SHP77 (cell line): ENCODE measurements around the gene NPPC.
"Not testable (repeated sequence)": the region's sequence is repeated elsewhere in the genome, so short reads cannot be mapped to it uniquely, and the experiment has no call there.

ENCODE experiments used
- DNase-seq, 2 experiments: peaks; one replicate each; lab custom pipeline; 2025; lab: John Stamatoyannopoulos, UW

Gene NPPC

DNA sequence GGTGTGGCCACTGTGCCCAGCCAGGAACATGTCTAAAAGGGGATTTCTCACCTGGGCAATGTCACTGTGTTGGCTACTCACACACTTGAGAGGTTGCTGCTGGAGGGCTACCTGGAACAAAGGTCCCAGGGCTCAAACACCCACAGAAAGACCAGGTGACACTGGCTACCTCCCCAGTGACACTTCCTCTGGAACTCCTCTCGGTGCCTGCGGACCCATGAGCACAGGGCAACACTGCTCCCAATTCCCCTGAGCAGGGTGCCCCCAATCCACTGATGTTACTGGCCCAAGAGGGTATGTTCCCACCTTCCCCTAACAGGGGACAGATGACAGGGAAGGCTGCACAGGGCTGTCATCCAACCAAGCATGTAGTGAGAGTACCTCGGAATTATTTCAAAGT is 5.8 kb downstream of the NPPC start:
- DNase-seq = no peak

DNA sequence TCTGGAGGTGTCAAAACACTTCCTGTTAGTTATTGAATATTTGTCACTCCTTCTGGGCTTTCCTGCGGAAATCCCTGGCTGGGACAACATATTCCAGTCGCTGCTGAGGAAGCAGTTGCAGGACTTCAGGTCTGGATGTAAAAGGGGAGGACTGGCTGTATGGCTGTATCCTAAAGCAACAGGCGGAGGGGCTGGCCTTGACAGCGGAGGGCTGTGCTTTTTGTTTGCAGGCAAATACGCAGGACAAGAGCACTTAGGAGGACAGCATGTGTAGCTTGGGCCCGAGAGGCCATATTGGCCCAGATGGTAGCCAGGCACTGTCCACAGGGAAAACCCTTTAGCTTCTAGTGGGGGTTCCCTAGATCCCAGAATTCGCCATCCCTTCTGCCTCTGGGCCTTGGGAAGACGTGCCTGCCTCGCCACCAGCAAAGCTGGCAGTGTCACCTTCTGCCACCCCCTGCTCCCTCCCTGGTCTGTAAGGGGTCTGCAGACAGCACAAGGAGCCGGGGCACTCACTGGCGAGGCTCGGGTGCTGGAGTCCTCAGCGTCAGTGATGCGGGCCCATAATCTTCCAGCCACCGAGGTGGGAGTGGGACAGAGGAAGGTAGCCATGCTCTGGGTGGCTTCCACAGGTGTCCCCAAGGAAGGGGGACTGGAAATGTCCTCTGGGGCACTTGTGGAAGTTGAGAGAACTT is 6.7 kb downstream of the NPPC start:
- DNase-seq = no peak

DNA sequence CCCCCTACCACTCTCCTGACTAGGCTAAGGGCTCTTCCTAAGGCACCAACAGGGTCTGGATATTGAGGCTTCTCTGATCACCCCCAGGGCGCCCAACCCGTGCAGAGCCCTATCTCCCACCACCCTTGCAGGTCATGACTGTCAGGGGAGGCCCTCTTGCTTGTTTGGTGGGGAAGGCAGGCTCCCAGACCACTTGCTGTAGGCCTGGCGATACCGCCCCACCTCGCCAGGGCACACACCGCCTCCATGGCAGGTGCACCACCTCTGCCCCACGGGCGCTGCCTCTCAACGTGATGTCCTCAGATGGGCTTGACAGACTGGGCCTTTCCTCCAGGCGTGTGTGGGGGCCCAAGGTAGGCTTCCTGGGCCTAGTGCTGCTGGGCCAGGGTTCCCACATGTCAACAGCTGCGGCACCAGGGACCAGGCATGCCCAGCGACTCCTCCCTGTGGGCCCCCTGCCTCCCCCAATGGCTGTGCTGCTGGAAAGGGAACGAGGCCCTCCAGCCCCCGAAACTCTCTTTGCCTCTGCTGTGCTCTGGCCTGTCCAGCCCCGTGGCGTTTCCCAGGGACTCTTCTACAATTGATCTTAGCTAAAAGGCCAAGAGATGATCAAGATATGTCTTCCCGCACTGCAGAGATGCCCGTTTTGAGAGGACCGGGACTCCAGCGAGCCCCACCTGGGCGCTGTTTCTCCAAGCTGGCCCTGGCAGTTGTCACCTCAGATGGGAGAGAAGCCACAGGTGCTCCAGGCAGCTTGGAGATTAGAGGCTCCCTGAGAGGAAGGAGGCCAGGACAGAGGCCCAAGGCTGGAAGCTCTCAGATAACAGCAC is 7.5 kb downstream of the NPPC start:
- no peak for DNase-seq

DNA sequence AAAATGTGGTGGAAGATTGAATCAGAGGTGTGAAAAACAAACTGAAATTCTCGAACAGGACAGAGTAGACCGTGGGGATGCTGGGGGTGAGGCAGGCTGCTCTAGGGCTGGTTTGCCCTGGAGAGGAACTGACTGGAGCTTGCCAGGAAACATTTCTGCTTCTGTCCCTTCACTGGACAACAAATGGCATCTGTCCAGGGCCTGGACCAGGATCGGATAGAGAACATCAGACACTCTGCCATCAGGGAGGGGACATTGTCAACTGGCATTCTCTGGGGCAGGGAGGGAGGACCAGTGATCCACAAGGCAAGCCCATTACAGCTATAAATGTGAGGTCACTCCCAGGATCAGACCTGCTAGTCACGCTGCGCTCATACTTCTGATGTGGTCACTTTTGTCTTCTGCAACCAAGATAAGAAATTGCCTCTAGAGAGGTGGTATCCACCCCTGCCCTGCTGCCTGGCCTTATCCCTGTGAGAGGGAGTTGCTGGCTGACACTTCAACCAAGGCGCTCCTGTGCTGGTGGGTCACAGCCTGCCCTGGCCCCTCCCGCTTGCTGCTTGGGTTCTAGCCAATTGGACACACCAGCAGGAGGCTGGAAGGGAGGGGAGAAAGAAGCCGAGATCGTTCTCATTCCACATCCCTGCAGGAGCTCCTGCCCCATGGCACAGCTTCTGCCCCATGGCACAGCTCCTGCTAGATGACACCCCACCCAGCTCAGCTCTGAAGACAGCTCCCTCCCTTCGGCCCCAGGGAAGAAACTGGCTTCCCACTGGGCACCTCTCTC is 8.7 kb downstream of the NPPC start:
- DNase-seq = no peak

DNA sequence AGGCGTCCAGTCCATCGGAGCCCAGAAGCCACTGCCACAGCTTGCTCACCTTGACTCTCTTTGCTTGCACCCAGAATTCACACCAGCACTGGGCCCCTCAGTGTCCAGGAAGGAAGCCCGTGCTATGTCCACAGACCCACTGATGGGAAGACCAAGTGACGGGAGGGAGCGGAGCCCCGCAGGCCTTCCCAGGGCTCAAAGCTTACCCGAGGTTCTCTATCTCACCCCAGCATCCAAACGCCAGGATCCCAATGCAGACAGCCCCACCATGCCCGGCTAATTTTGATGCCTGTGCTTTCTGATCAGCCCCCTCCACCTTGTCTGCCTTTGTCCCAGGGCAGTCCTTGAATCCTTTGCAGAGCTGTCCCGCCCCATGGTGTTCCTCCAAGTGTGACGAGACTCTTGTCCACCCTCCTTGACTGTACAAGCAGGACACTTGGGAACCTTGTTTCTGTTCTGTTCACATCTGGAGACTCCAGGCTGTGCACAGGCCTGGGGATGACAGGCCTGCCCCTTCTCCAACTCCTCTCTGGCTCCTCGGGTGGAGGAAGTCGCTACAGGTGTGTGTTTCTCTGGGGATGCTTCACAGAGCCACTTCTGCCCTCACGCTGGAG is 12.0 kb downstream of the NPPC start:
- no peak for DNase-seq

DNA sequence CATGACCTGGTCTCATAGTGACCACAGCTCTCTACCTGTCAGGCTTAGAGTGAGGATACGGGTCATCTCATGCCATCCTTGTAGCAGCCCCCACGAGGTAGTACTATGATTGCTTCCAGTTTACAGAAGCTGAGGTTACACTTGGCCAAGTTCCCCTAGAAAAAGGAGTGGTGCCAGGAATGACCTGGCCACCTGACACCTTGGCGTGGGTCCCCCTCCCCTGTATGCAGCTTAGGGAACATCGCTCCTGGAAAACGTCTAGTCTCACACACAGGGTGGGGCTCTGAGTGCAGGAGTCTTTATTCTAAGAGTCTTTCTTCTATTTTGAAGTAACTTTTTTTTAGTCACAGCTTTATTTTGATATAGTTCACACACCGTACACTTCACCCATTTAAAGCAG is 14.8 kb downstream of the NPPC start:
- no peak for DNase-seq

DNA sequence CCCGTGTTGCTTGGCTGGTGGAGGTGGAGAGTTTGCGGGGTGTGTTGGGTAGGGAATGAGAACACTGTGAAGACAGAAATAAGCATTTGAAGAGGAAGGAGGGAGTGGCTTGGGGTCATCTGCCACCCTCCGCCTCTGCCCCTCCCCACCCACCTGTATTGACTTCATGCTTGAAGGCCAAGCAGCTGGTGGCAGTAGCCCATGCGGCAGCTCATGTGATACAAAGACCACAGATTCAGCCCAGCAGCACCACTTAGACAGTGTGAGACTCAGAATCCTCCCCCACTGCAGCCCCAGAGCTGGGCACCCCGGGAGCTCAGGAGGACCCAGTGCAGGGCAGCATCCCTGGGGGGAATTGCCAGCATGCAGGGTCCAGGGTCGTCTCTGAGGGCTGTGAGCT is 15.4 kb downstream of the NPPC start:
- DNase-seq = no peak

DNA sequence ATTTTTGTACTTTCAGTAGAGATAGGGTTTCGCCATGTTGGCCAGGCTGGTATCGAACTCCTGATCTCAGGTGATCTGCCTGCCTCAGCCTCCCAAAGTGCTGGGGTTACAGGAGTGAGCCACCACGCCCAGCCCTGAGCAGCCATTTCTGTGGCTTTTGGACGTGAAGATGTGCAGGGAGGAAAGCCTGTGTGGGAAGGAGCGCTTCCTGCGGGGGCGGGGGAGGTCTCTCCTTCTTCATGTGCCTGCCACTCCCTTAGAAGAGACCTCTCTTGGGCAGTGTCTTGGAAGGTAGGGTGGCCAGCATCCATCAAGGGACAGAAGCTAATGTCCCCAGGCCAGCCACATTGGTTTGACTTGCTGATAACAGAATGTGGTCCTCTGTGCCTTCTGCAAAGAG is 16.0 kb downstream of the NPPC start:
- DNase-seq = not testable (repeated sequence)

DNA sequence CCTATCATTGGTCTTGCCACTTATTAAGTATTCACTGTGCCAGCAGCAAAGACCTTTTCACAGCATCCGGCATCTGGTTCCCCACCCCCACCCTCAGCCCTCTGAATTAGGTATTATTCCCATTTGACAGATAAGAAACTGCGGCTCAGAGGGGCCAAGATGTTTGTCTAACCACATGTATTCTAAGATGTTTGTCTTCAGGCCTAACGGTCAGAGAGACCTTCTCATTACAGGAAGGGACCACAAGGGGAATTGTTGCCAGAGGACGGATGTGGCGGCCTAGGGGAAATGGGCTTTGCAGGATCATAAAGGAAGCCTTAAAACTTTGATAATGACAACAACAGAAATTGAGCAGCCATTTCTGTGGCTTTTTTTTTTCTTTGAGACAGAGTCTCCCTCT is 16.6 kb downstream of the NPPC start:
- no peak for DNase-seq

DNA sequence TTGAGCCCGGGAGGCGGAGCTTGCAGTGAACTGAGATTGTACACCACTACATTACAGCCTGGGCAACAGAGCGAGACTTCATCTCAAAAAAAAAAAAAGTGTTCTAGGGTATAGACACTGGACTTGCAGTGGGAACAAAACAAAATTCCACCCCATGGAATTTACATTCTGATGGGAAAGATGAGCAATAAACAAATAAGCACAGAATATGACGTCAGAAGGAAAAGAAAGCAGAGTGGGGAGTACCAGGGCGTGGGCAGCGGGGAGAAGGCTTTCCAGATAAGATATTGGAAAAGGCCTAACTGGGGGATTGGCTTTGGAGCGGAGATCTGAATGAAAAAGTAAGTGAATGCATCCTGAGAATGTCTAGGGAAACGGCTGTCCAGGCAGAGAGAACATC is 17.6 kb downstream of the NPPC start:
- DNase-seq = no peak

DNA sequence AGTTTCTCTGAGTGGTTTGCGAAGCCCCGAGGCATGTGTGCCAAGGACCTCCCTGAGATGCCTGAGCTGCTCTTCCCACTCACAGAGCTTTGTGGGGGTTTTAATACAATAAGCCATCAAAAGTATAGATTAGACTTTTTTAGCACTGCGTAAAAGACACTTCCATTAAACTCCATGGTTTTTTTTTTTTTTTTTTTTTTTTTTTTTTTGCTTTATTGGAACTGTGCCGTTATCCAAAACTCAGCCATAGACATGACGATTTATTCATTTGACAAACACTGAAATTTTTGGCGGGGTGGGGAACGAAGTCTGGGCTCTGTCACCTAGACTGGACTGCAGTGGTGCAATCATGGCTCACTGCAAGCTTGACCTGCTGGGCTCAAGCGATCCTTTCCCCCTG is 18.4 kb downstream of the NPPC start:
- DNase-seq = no peak

DNA sequence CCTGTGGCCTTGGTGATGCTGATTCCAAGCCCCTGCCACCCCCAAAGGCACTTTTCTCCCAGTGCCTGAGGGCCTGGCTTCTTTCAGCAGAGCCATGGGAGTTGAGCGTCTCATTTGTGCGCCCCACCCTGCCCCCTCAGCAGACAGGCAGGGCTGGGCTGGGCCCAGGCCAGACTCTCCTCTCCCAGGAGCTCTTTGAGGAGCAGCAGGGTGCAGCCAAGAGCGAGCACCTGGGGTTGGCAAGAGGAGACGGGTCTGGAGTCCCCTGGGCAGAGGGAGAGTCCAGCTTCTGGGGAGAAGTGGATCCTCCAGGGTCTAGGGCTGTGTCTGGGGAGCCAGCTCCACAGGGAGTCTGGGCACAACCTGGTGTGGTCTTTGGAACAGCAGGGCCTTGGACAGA is 21.2 kb downstream of the NPPC start:
- no peak for DNase-seq

DNA sequence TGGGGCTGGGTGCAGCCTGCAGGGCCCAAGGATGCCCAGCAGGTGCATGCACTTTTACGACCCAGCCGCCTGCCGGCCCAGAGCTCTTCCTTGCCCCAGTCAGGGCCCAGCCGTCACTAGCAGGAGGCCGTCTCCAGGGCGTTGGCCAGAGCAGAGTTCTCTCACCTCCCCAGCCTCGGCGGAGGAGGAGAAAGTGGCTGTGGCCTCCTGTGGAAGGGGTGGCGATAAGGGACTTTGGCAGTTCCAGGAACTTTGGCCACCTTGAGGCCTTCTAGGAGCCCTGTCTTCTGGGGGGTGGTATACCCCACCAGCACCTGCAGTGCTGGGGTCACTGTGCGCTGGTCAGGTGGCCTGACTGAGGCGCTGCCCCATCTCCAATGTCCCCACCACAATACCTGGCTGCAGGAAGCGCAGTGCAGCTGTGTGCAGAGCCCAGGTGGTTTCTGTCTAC is 22.0 kb downstream of the NPPC start:
- peak in 1 of 2 experiments; percentile 29 for DNase-seq

DNA sequence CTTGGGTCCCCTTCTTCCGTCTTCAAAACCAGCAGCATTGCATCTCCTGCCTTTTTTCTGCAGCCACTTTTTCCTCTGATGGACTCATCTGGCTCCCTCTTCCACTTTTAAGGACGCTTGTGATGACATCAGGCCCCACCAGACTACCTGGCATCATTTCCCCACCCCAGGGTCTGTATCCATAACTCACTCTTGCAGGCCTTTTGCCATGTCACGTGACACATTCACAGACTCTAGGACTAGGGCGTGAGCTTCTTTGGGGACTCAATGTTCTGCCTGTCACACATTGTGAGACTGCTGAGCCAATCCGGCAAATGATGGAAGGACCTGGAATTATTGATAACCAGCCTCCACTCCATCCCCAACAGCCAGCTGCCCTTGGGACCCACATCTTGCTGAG is 23.6 kb downstream of the NPPC start:
- DNase-seq = no peak

DNA sequence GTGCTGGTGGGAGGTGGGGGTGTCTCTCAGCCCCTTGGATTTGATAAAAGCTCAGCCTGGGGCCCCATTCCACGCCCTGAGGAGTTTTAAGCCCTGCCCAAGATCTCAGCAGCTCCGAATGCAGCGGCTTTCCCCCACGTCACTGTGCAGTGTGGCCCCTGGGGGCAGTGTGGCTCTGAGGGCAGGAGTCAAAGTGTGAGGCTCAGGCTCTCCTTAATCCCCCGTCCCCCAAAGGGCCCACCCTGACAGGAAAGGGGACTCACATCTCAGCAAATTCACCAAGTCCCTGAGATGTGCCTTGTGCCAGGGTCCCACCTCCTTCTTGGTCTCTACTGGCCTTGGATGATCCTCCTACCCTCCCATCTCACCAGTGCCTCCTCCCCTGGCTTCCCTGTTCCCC is 25.2 kb downstream of the NPPC start:
- peak in 1 of 2 experiments; percentile 23 for DNase-seq

DNA sequence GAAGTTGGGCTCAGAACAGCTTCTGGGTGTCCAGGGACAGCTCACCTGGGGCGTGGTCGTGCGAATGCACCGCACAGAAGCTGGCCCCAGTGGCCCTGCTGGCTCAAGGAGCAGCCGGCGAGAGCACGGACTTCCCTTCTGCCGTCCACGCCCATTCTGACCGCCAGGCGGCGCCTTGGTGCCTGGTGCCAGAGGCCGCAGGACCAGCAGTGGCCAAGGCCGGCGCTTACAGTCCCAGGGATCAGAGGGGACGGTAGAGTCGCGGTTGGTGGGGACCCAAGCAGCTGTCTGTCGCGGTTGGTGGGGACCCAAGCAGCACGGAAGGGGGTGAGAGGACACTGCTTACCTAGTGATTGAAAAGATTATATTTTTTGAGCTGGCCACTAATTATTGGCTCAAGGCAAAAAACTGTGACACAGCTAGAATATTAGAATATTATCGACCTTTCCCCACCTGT is 25.7 kb downstream of the NPPC start:
- peak; percentile 60 to 83 for DNase-seq

DNA sequence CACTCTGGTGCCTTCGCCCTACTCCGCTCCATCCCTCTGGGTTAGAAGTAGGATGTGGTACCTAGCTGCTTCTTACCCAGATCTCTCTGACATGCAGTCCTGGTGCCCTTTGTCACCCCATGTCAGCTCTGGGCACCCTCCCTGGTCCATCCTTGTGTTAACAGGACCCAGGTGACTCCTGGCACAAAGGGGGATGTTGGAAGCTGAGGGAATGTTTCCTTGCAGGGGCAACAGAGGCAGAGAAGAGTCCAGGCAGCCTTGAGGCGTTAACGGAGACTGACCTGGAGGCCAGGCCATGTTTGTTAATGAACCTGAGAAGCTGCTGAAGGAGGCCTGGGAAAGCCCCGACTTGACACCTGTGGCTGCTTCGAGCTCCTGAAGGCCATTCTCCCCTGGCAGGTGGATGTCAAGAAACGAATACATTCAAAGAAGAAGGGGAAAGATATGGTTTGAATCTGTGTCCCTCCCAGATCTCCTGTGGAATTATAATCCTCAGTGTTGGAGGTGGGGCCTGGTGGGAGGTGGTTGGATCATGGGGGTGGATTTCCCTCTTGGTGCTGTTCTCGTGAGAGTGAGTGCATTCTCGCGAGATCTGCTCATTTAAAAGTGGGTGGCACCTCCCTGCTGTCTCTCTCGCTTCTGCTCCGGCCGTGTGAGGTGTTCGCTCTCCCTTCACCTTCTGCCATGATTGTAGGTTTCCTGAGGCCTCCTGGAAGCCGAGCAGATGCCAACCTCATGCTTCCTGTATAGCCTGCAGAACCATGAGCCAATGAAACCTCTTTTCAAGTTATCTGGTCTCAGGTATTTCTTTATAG is 31.4 kb downstream of the NPPC start:
- no peak for DNase-seq

DNA sequence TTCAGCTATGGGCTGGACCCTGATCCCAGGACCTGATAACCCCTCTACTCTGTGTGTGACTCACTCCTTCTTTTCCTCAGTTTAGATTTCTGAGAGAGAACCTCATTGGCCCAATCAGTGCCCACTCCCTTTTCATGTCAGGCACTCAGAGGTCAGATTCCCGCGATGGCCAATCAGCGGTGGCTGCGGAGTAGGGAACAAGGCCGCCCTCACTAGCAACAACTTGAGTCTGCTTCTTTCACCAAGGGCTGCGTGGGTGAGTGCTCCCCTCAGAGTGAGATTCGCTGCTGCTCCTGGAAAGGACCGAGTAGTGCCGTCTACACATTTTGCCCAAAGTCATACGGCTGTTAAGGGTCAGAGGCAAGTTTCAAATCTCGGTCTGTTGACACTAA is 34.7 kb downstream of the NPPC start:
- no peak for DNase-seq

DNA sequence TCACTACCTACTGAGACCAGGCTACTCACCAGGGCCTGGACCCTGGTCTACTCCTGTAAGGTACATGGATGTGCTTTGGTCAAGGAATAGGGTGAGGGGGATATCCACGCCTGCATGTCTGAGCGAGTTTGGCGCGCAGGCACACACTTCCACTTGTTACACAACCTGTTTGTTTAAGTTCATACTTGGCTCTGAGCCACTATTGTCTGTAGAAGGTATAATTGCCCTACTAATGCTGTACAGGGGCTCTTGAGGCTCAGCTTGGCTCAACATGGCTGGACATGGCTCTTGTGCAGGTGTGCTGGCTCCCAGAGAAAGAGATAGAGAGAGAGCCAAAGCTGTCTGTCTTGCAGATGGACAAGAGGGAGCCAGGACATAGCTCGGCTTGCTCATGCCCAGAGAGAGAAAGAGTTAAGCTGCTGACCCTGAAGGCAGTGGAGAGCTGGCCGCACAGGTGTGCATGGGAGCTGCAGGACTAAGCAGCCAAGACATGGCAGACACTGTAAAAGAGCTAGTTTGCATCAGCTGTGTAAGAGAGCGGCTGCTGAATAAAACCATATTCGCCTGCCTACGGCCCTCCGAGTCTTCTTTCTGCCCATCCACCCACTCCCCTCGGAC is 35.2 kb downstream of the NPPC start:
- DNase-seq = peak in 1 of 2 experiments; percentile 49

DNA sequence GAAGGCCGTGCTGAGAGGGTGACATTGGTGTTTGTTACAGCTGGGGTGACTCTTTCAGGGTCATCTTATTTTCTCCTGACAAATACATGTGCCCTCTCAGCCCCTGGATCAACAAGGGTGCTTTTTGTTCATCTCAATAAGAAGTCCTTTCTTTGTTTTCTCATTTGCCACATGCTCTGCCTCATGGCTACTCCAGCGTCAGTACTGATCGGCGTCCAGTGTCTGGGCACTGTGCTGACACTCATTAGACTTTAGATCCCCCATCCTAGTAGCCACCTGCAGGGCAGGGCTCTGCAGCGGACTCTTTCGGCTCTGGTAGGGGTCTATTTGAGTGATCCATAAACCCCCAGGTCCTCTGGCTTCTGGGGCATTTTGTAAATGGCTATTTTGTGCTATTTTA is 38.4 kb downstream of the NPPC start:
- DNase-seq = no peak
